H1 (cell line): Measurements from ENCODE around the gene PEPD. TPM values are rescaled to one million over a fixed set of nuclear protein-coding genes. Genes with fewer than 3 reads are reported as not detected.

Source experiments
- CHD7 ChIP-seq: fragments of 300-600 bp; sonication (generic); IDR thresholded peaks from 2 replicates; pipeline ENCODE4 v1.7.1; 2012; ENCODE audit warnings: low read length, moderate library complexity, mild to moderate bottlenecking, inconsistent platforms; ENCODE audit not compliant: insufficient replicate concordance
- polyA plus RNA-seq, 7 experiments: library from polyadenylated mRNA; depleted of rRNA in 3 of 7; stranded (reverse) in 5 of 7; unstranded in 2 of 7; fragments of >200 nt in 5 of 7; fragments of 200-250 nt in 2 of 7; gene quantifications; 1 replicate in 5 of 7; 2 replicates in 1 of 7; 4 replicates in 1 of 7; pipeline versions ENCODE4 v1.2.1 to v1.2.3, GENCODE V29; 2011 to 2013; ENCODE audit warnings: missing spikeins in 2 of 7, mixed read lengths in 2 of 7
- total RNA-seq: library from RNA; stranded (reverse); fragmentation: NEBNext Ultra II Directional; extraction: Animal tissue kit (Norgen Biotek cat#: 25700); gene quantifications from 2 replicates; pipeline ENCODE4 v1.2.1, GENCODE V29; 2021

PEPD gene
- total and polyA plus RNA-seq, 2 of the 8 experiments (the other 6 are each of a cell fraction or from before 2014, with no cell fraction given) = 84.1 to 178 TPM

GRCh38 chr19:33387351-33388230 lies 134.0 kb downstream of the PEPD start (continued):
- TF ChIP-seq CHD7 = no peak
